ENCODE measurements around the gene NOL4L. TPM values are rescaled to one million over a fixed set of nuclear protein-coding genes. Genes with fewer than 3 reads are reported as not detected.

The NOL4L gene
- total RNA-seq, 1 experiment from 2014 or later, result 6.1 TPM

GRCh38 chr20:32567384-32568178, 17.6 kb downstream of the NOL4L start:
- in situ Hi-C loops (cut with HindIII; ENCODE audit: low sequenced_read_pairs), result no loop called here
- no peak for DNase-seq (ENCODE audit: low spot score)

GRCh38 chr20:32566379-32567374, 18.5 kb downstream of the NOL4L start:
- no peak for DNase-seq (ENCODE audit: low spot score)
- in situ Hi-C loops (cut with HindIII; ENCODE audit: low sequenced_read_pairs), result no loop called here

- in situ Hi-C loops (cut with HindIII; ENCODE audit: low sequenced_read_pairs), result no loop called here
- no peak for DNase-seq (ENCODE audit: low spot score)
Measured at GRCh38 chr20:32565735-32566032, 19.4 kb downstream of the NOL4L start.

- in situ Hi-C loops (cut with HindIII; ENCODE audit: low sequenced_read_pairs), result no loop called here
- no peak for DNase-seq (ENCODE audit: low spot score)
Measured at GRCh38 chr20:32564921-32565734, 20.0 kb downstream of the NOL4L start.

GRCh38 chr20:32564440-32564839, 20.7 kb downstream of the NOL4L start:
- no peak for DNase-seq (ENCODE audit: low spot score)
- in situ Hi-C loops (cut with HindIII; ENCODE audit: low sequenced_read_pairs), result no loop called here

- in situ Hi-C loops (cut with HindIII; ENCODE audit: low sequenced_read_pairs), result no loop called here
- DNase-seq (ENCODE audit: low spot score), result no peak
Measured at GRCh38 chr20:32563311-32564272, 21.5 kb downstream of the NOL4L start.

- DNase-seq (ENCODE audit: low spot score), result no peak
- in situ Hi-C loops (cut with HindIII; ENCODE audit: low sequenced_read_pairs), result no loop called here
Measured at GRCh38 chr20:32562495-32562911, 22.6 kb downstream of the NOL4L start.

- peak; percentile 50 for DNase-seq (ENCODE audit: low spot score)
- in situ Hi-C loops (cut with HindIII; ENCODE audit: low sequenced_read_pairs), result no loop called here
Measured at GRCh38 chr20:32560989-32561830, 23.9 kb downstream of the NOL4L start.

- in situ Hi-C loops (cut with HindIII; ENCODE audit: low sequenced_read_pairs), result no loop called here
- DNase-seq (ENCODE audit: low spot score), result no peak
Measured at GRCh38 chr20:32560482-32560988, 24.6 kb downstream of the NOL4L start.

GRCh38 chr20:32559753-32560380, 25.3 kb downstream of the NOL4L start:
- DNase-seq (ENCODE audit: low spot score), result no peak
- in situ Hi-C loops (cut with HindIII; ENCODE audit: low sequenced_read_pairs), result no loop called here

GRCh38 chr20:32559205-32559752, 25.9 kb downstream of the NOL4L start:
- no peak for DNase-seq (ENCODE audit: low spot score)
- in situ Hi-C loops (cut with HindIII; ENCODE audit: low sequenced_read_pairs), result no loop called here

GRCh38 chr20:32558526-32558925, 26.6 kb downstream of the NOL4L start:
- in situ Hi-C loops (cut with HindIII; ENCODE audit: low sequenced_read_pairs), result no loop called here
- DNase-seq (ENCODE audit: low spot score), result peak; percentile 9

- in situ Hi-C loops (cut with HindIII; ENCODE audit: low sequenced_read_pairs), result no loop called here
- DNase-seq (ENCODE audit: low spot score), result peak; percentile 43
Measured at GRCh38 chr20:32557319-32557718, 27.8 kb downstream of the NOL4L start.

- in situ Hi-C loops (cut with HindIII; ENCODE audit: low sequenced_read_pairs), result no loop called here
- peak; percentile 19 for DNase-seq (ENCODE audit: low spot score)
Measured at GRCh38 chr20:32556312-32557184, 28.6 kb downstream of the NOL4L start.

GRCh38 chr20:32555584-32555983, 29.5 kb downstream of the NOL4L start:
- in situ Hi-C loops (cut with HindIII; ENCODE audit: low sequenced_read_pairs), result no loop called here
- no peak for DNase-seq (ENCODE audit: low spot score)

- in situ Hi-C loops (cut with HindIII; ENCODE audit: low sequenced_read_pairs), result no loop called here
- no peak for DNase-seq (ENCODE audit: low spot score)
Measured at GRCh38 chr20:32554965-32555289, 30.2 kb downstream of the NOL4L start.

Data from G401 (cell line).